Activated T-helper 2 cell treated with anti-CD3 and anti-CD28 coated beads, Interferon-gamma antibody, Interleukin-2, Interleukin-4, amounts not matched to agents 10 μg/mL and 5 μg/mL and 100 μg/mL, durations not matched to agents 14 hours and 24 hours and 36 hours (primary cell): Measurements from ENCODE around the gene TP53BP2. TPM values are rescaled to one million over a fixed set of nuclear protein-coding genes. Genes with fewer than 3 reads are reported as not detected.

Experiments used
- DNase-seq: peaks from one replicate; pipeline ENCODE4 v3.0.0; 2021; ENCODE audit warnings: low spot score
- H3K27ac Mint-ChIP-seq: one replicate; pipeline ENCODE4 v1.8.0; 2021; ENCODE audit warnings: mixed read lengths
- H3K27me3 Mint-ChIP-seq: one replicate; pipeline ENCODE4 v1.8.0; 2021; ENCODE audit warnings: low read depth, mixed read lengths
- H3K36me3 Mint-ChIP-seq: one replicate; pipeline ENCODE4 v1.8.0; 2021; ENCODE audit warnings: low read depth, mixed read lengths
- H3K4me1 Mint-ChIP-seq: one replicate; pipeline ENCODE4 v1.8.0; 2021; ENCODE audit warnings: low read depth, mixed read lengths
- H3K4me3 Mint-ChIP-seq: one replicate; pipeline ENCODE4 v1.8.0; 2021; ENCODE audit warnings: low read depth, mild to moderate bottlenecking, moderate library complexity, mixed read lengths
- H3K9me3 Mint-ChIP-seq: one replicate; pipeline ENCODE4 v1.8.0; 2021; ENCODE audit warnings: mixed read lengths
- intact Hi-C: fragments of 100-400 bp; cut with micrococcal nuclease; formaldehyde crosslinking; loops from one replicate; pipeline ENCODE4 v1.15.1; 2023
- total RNA-seq: library from RNA; stranded (reverse); gene quantifications from 2 replicates; pipeline ENCODE4 v1.2.3, GENCODE V29; 2022

TP53BP2 gene
- total RNA-seq, 1 donor from 2014 or later: 37.5 TPM

- no peak for DNase-seq
- intact Hi-C loops: loop anchor here (1.0 to 10.0 kb wide), 8 partner anchors 10 to 1180 kb away; partner anchors contain the start of genes DEGS1, NVL and WDR26
Observed at GRCh38 chr1:223834660-223835263, 11.0 kb downstream of the TP53BP2 start.

GRCh38 chr1:223833948-223834347, 11.8 kb downstream of the TP53BP2 start:
- intact Hi-C loops: loop anchor here (5.0 to 10.0 kb wide), 7 partner anchors 117 to 1179 kb away; partner anchors contain the start of genes DEGS1, NVL and WDR26
- H3K27me3 Mint-ChIP-seq: no peaks in the 10 kb centered on the region
- H3K4me1 Mint-ChIP-seq: peaks cover 27% of the 10 kb centered on the region
- H3K9me3 Mint-ChIP-seq: no peaks in the 10 kb centered on the region
- no peak for DNase-seq
- no peak overlapping the region for H3K27ac Mint-ChIP-seq
- H3K36me3 Mint-ChIP-seq: peaks cover 3% of the 10 kb centered on the region
- no peak overlapping the region for H3K4me3 Mint-ChIP-seq

More at GRCh38 chr1:223834660-223835263, 11.0 kb downstream of the TP53BP2 start:
- peaks cover 24% of the 10 kb centered on the region for H3K4me1 Mint-ChIP-seq
- peaks cover 1% of the 10 kb centered on the region for H3K36me3 Mint-ChIP-seq
- no peak overlapping the region for H3K4me3 Mint-ChIP-seq
- H3K27me3 Mint-ChIP-seq: no peaks in the 10 kb centered on the region
- no peak overlapping the region for H3K27ac Mint-ChIP-seq
- no peaks in the 10 kb centered on the region for H3K9me3 Mint-ChIP-seq

- peaks cover 20% of the 10 kb centered on the region for H3K4me1 Mint-ChIP-seq
- peak overlapping the region; percentile 92 for H3K27ac Mint-ChIP-seq
- intact Hi-C loops: loop anchor here (1.0 to 10.0 kb wide), 8 partner anchors 13 to 1178 kb away; partner anchors contain the start of genes DEGS1, NVL, TP53BP2 and WDR26
- H3K27me3 Mint-ChIP-seq: no peaks in the 10 kb centered on the region
- peaks cover 11% of the 10 kb centered on the region for H3K36me3 Mint-ChIP-seq
- no peak for DNase-seq
- H3K9me3 Mint-ChIP-seq: no peaks in the 10 kb centered on the region
- H3K4me3 Mint-ChIP-seq: peak overlapping the region; percentile 54
Observed at GRCh38 chr1:223832637-223832943, 13.2 kb downstream of the TP53BP2 start.

GRCh38 chr1:223831755-223832636, 13.8 kb downstream of the TP53BP2 start:
- peaks cover 16% of the 10 kb centered on the region for H3K36me3 Mint-ChIP-seq
- H3K27ac Mint-ChIP-seq: peak overlapping the region; percentile 92
- peak overlapping the region; percentile 54 for H3K4me3 Mint-ChIP-seq
- H3K27me3 Mint-ChIP-seq: no peaks in the 10 kb centered on the region
- H3K4me1 Mint-ChIP-seq: peaks cover 24% of the 10 kb centered on the region
- no peaks in the 10 kb centered on the region for H3K9me3 Mint-ChIP-seq
- intact Hi-C loops: loop anchor here (1.0 to 10.0 kb wide), 8 partner anchors 13 to 1177 kb away; partner anchors contain the start of genes DEGS1, NVL, TP53BP2 and WDR26
- no peak for DNase-seq

- intact Hi-C loops: loop anchor here (5.0 to 10.0 kb wide), 7 partner anchors 112 to 1175 kb away; partner anchors contain the start of genes DEGS1, NVL and WDR26
Observed at GRCh38 chr1:223829678-223830077, 16.1 kb downstream of the TP53BP2 start.

GRCh38 chr1:223828162-223828848, 17.4 kb downstream of the TP53BP2 start:
- intact Hi-C loops: no loop called here
- no peaks in the 10 kb centered on the region for H3K27me3 Mint-ChIP-seq
- peaks cover 55% of the 10 kb centered on the region for H3K4me1 Mint-ChIP-seq
- H3K4me3 Mint-ChIP-seq: no peak overlapping the region
- H3K36me3 Mint-ChIP-seq: peaks cover 17% of the 10 kb centered on the region
- H3K9me3 Mint-ChIP-seq: no peaks in the 10 kb centered on the region
- H3K27ac Mint-ChIP-seq: no peak overlapping the region
- no peak for DNase-seq

More at GRCh38 chr1:223829678-223830077, 16.1 kb downstream of the TP53BP2 start:
- H3K4me1 Mint-ChIP-seq: peaks cover 46% of the 10 kb centered on the region
- peaks cover 17% of the 10 kb centered on the region for H3K36me3 Mint-ChIP-seq
- no peak overlapping the region for H3K27ac Mint-ChIP-seq
- no peaks in the 10 kb centered on the region for H3K9me3 Mint-ChIP-seq
- no peaks in the 10 kb centered on the region for H3K27me3 Mint-ChIP-seq
- no peak overlapping the region for H3K4me3 Mint-ChIP-seq
- DNase-seq: no peak

GRCh38 chr1:223827193-223827663, 18.5 kb downstream of the TP53BP2 start:
- DNase-seq: no peak
- Mint-ChIP-seq H3K27me3 (no peaks in the 10 kb centered on the region), H3K4me3 (no peak overlapping the region), H3K4me1 (peaks cover 59% of the 10 kb centered on the region), H3K27ac (peak overlapping the region; percentile 13), H3K36me3 (peaks cover 17% of the 10 kb centered on the region), H3K9me3 (no peaks in the 10 kb centered on the region)
- intact Hi-C loops: no loop called here

GRCh38 chr1:223825767-223826748, 19.7 kb downstream of the TP53BP2 start:
- peaks cover 18% of the 10 kb centered on the region for H3K36me3 Mint-ChIP-seq
- intact Hi-C loops: no loop called here
- peak overlapping the region; percentile 3 for H3K27ac Mint-ChIP-seq
- peaks cover 52% of the 10 kb centered on the region for H3K4me1 Mint-ChIP-seq
- DNase-seq: no peak
- no peak overlapping the region for H3K4me3 Mint-ChIP-seq
- no peaks in the 10 kb centered on the region for H3K9me3 Mint-ChIP-seq
- no peaks in the 10 kb centered on the region for H3K27me3 Mint-ChIP-seq

GRCh38 chr1:223824712-223825111, 21.0 kb downstream of the TP53BP2 start:
- Mint-ChIP-seq H3K9me3 (no peaks in the 10 kb centered on the region), H3K36me3 (peaks cover 29% of the 10 kb centered on the region), H3K4me1 (peaks cover 53% of the 10 kb centered on the region), H3K27ac (no peak overlapping the region), H3K27me3 (no peaks in the 10 kb centered on the region), H3K4me3 (no peak overlapping the region)
- no peak for DNase-seq
- intact Hi-C loops: no loop called here

GRCh38 chr1:223824287-223824686, 21.5 kb downstream of the TP53BP2 start:
- Mint-ChIP-seq H3K4me3 (no peak overlapping the region), H3K27ac (no peak overlapping the region), H3K36me3 (peaks cover 28% of the 10 kb centered on the region), H3K27me3 (no peaks in the 10 kb centered on the region), H3K9me3 (no peaks in the 10 kb centered on the region), H3K4me1 (peaks cover 50% of the 10 kb centered on the region)
- intact Hi-C loops: no loop called here
- DNase-seq: no peak

- Mint-ChIP-seq H3K27ac (no peak overlapping the region), H3K36me3 (peaks cover 20% of the 10 kb centered on the region), H3K4me3 (no peak overlapping the region), H3K4me1 (peaks cover 29% of the 10 kb centered on the region), H3K9me3 (no peaks in the 10 kb centered on the region), H3K27me3 (no peaks in the 10 kb centered on the region)
- no peak for DNase-seq
- intact Hi-C loops: no loop called here
Observed at GRCh38 chr1:223820971-223821370, 24.8 kb downstream of the TP53BP2 start.
